Measurements from ENCODE around the gene SERPINA3. TPM values are rescaled to one million over a fixed set of nuclear protein-coding genes. Genes with fewer than 3 reads are reported as not detected.

The SERPINA3 gene
- total and polyA plus RNA-seq, 10 of the 15 experiments (the other 5 are each of a cell fraction or from before 2014, with no cell fraction given), result 2.2 TPM; not detected in 9

GRCh38 chr14:94649543-94650443 is 37.6 kb downstream of the SERPINA3 start:
- in situ Hi-C loops (cut with MboI) (no loop called here), intact Hi-C loops (cut with micrococcal nuclease; ENCODE audit: unreplicated experiment) (no loop called here)
- ChIA-PET CTCF (no interaction called here), RAD21 (ENCODE audit: unreplicated experiment) (no interaction called here), POLR2A (no interaction called here), SMC1A (ENCODE audit: uncharacterized antibody, unreplicated experiment) (no interaction called here)
- Histone ChIP-seq H4K20me1 (ENCODE audit: control insufficient read depth, insufficient read depth) (no peaks in the 10 kb centered on the region), H3K27ac (ENCODE audit: control insufficient read depth, insufficient read depth) (no peak overlapping the region), H3K27me3 (replicated peaks in 1 of 2; ENCODE audit: control insufficient read depth in 2 of 2, insufficient read depth in 2 of 2, low read length in 1 of 2) (no peaks in the 10 kb centered on the region), H3K36me3 (ENCODE audit: control insufficient read depth in 2 of 2, insufficient read depth in 2 of 2, low read length in 1 of 2) (no peaks in the 10 kb centered on the region), H3K9me3 (replicated peaks; ENCODE audit: control insufficient read depth, insufficient read depth, low read length) (no peaks in the 10 kb centered on the region; the same call in 2 of the 3 replicates), H3K4me3 (no peak overlapping the region), H3K4me1 (ENCODE audit: control insufficient read depth, insufficient read depth, low read length) (no peaks in the 10 kb centered on the region), H3K79me2 (ENCODE audit: control insufficient read depth, insufficient read depth, low read length) (no peaks in the 10 kb centered on the region), H2AFZ (ENCODE audit: control insufficient read depth, low read depth, low read length) (no peak overlapping the region), H3K9ac (ENCODE audit: control insufficient read depth, insufficient read depth, low read length) (no peak overlapping the region), H3K4me2 (ENCODE audit: control insufficient read depth, insufficient read depth) (no peak overlapping the region)
- ATAC-seq, result no peak
- no peak for FAIRE-seq
- 41% methylated on average over 13 of the region's 13 CpGs for WGBS (ENCODE audit: insufficient coverage, insufficient replicate concordance, low lambda C conversion rate, missing lambda C conversion rate)
- DNase-seq (ENCODE audit: low read depth, low spot score), result no peak
- no TSS peak for BruUV-seq (replicated peaks)
- TF ChIP-seq MTA3 (IDR thresholded peaks at IDR 0.05; ENCODE audit: borderline replicate concordance, low read length) (no peak), NFXL1 (IDR thresholded peaks at IDR 0.05; ENCODE audit: borderline replicate concordance) (no peak), NR2F1 (conservative IDR thresholded peaks at IDR 0.05) (no peak), STAT1 (conservative IDR thresholded peaks at IDR 0.05) (no peak), ELK1 (IDR thresholded peaks at IDR 0.05; ENCODE audit: low read depth, low read length) (no peak), BCL3 (IDR thresholded peaks at IDR 0.05; ENCODE audit: borderline replicate concordance, insufficient read depth, low read depth, low read length, poor library complexity, severe bottlenecking) (no peak), NRF1 (conservative IDR thresholded peaks at IDR 0.05; ENCODE audit: low read depth, low read length) (no peak), BCL11A (IDR thresholded peaks at IDR 0.05; ENCODE audit: low read depth, low read length) (no peak), NFIC (IDR thresholded peaks at IDR 0.05; ENCODE audit: low read depth, low read length) (no peak), IRF4 (IDR thresholded peaks at IDR 0.05; ENCODE audit: low read depth, low read length) (no peak), KLF5 (IDR thresholded peaks at IDR 0.05; ENCODE audit: partially characterized antibody) (no peak), SMARCA5 (IDR thresholded peaks at IDR 0.05) (no peak), HCFC1 (IDR thresholded peaks at IDR 0.05; ENCODE audit: low read length) (no peak), TCF3 (IDR thresholded peaks at IDR 0.05; ENCODE audit: borderline replicate concordance, insufficient read depth, low read depth, low read length) (no peak), E2F8 (IDR thresholded peaks at IDR 0.05; ENCODE audit: low read depth, partially characterized antibody) (no peak), SUPT20H (IDR thresholded peaks at IDR 0.05; ENCODE audit: borderline replicate concordance, control insufficient read depth, low read depth, low read length) (no peak), BHLHE40 (IDR thresholded peaks at IDR 0.05; ENCODE audit: borderline replicate concordance in 1 of 2, low read depth in 2 of 2, low read length in 1 of 2) (no peak), MXI1 (IDR thresholded peaks at IDR 0.05; ENCODE audit: low read depth, low read length) (no peak), ZNF622 (IDR thresholded peaks at IDR 0.05) (no peak)

Data from GM12878 (cell line).